WTC11 (cell line): ENCODE data around the gene GPR160. TPM values are rescaled to one million over a fixed set of nuclear protein-coding genes. Genes with fewer than 3 reads are reported as not detected.
A peak's percentile ranks its signal among the peaks of the same experiment; 100 is the strongest.

Experiments used
- ATAC-seq: fragments of 200-7000 bp; cut with Tn5 transposase; 2 replicates; pipeline ENCODE4 v1.10.0; 2021; ENCODE audit warnings: mild to moderate bottlenecking, moderate library complexity
- CTCF ChIA-PET: fragments of 300-600 bp; sonication (Branson Sonifier 250); formaldehyde crosslinking; loops from one replicate; lab custom pipeline; 2021; ENCODE audit warnings: antibody characterized with exemption; lab: Charles Lee
- POLR2A ChIA-PET: fragments of 350-600 bp; sonication (Branson Sonifier 250); formaldehyde crosslinking; loops from one replicate; lab custom pipeline; 2021; ENCODE audit warnings: antibody characterized with exemption; lab: Charles Lee
- DNase-seq: peaks from one replicate; pipeline ENCODE4 v3.0.0; 2021; ENCODE audit warnings: low spot score
- H3K27ac Mint-ChIP-seq: 2 replicates; pipeline ENCODE4 v1.8.0; 2021; ENCODE audit warnings: mixed read lengths
- H3K27me3 Mint-ChIP-seq: 2 replicates; pipeline ENCODE4 v1.8.0; 2021; ENCODE audit warnings: low read depth, mild to moderate bottlenecking, moderate library complexity, mixed read lengths
- H3K36me3 Mint-ChIP-seq: 2 replicates; pipeline ENCODE4 v1.8.0; 2021; ENCODE audit warnings: mixed read lengths
- H3K4me1 Mint-ChIP-seq: 2 replicates; pipeline ENCODE4 v1.8.0; 2022; ENCODE audit warnings: mixed read lengths
- H3K4me3 Mint-ChIP-seq: 2 replicates; pipeline ENCODE4 v1.8.0; 2021; ENCODE audit warnings: mild to moderate bottlenecking, moderate library complexity, mixed read lengths
- H3K9me3 Mint-ChIP-seq: 2 replicates; pipeline ENCODE4 v1.8.0; 2021; ENCODE audit warnings: mixed read lengths
- ATF3 ChIP-seq: sonication (generic); formaldehyde crosslinking; conservative IDR thresholded peaks from 2 replicates; pipeline ENCODE4 v1.8.1; 2022; ENCODE audit warnings: mild to moderate bottlenecking, missing genetic modification reagents
- CBFB ChIP-seq: sonication (generic); formaldehyde crosslinking; IDR thresholded peaks from 2 replicates; pipeline ENCODE4 v1.8.1; 2022; ENCODE audit warnings: mild to moderate bottlenecking, low read depth, missing genetic modification reagents
- CDX4 ChIP-seq: fragments of 250-450 bp; sonication (Bioruptor Pico); IDR thresholded peaks from 2 replicates; pipeline ENCODE4 v1.9.0; 2021; ENCODE audit warnings: moderate library complexity, mild to moderate bottlenecking, inconsistent platforms, borderline replicate concordance
- JUN ChIP-seq: sonication (generic); formaldehyde crosslinking; IDR thresholded peaks from 2 replicates; pipeline ENCODE4 v1.8.0; 2023; ENCODE audit warnings: mild to moderate bottlenecking, missing genetic modification reagents
- MXD4 ChIP-seq: fragments of 250-450 bp; sonication (Bioruptor Pico); IDR thresholded peaks from 2 replicates; pipeline ENCODE4 v1.8.0; 2021; ENCODE audit warnings: mild to moderate bottlenecking, moderate library complexity, borderline replicate concordance
- RELA ChIP-seq: sonication (generic); formaldehyde crosslinking; IDR thresholded peaks from 2 replicates; pipeline ENCODE4 v1.8.1; 2022; ENCODE audit warnings: missing genetic modification reagents, mild to moderate bottlenecking, borderline replicate concordance
- SMAD3 ChIP-seq: sonication (generic); formaldehyde crosslinking; IDR thresholded peaks from 2 replicates; pipeline ENCODE4 v1.8.0; 2022; ENCODE audit warnings: missing genetic modification reagents, mild to moderate bottlenecking, borderline replicate concordance
- SMAD4 ChIP-seq: sonication (generic); formaldehyde crosslinking; IDR thresholded peaks from 2 replicates; pipeline ENCODE4 v1.8.0; 2022; ENCODE audit warnings: mild to moderate bottlenecking, missing genetic modification reagents
- STAT6 ChIP-seq: sonication (generic); formaldehyde crosslinking; conservative IDR thresholded peaks from 2 replicates; pipeline ENCODE4 v1.8.1; 2023; ENCODE audit warnings: mild to moderate bottlenecking, low read depth, missing genetic modification reagents, moderate library complexity
- TEAD4 ChIP-seq: sonication (generic); formaldehyde crosslinking; IDR thresholded peaks from 2 replicates; pipeline ENCODE4 v1.8.0; 2022; ENCODE audit warnings: mild to moderate bottlenecking, missing genetic modification reagents
- ZBTB43 ChIP-seq: sonication (generic); formaldehyde crosslinking; IDR thresholded peaks from 2 replicates; pipeline ENCODE4 v1.8.1; 2023; ENCODE audit warnings: mild to moderate bottlenecking, missing genetic modification reagents
- ZNF121 ChIP-seq: sonication (generic); formaldehyde crosslinking; IDR thresholded peaks from 2 replicates; pipeline ENCODE4 v1.8.0; 2023; ENCODE audit warnings: missing genetic modification reagents
- ZNF512 ChIP-seq: sonication (generic); formaldehyde crosslinking; IDR thresholded peaks from 2 replicates; pipeline ENCODE4 v1.8.1; 2022; ENCODE audit warnings: missing genetic modification reagents, borderline replicate concordance
- total RNA-seq: library from RNA; stranded (reverse); gene quantifications from 3 replicates; pipeline ENCODE4 v1.2.3, GENCODE V29; 2021
- TF ChIP-seq, protein P1 (sequence below): sonication (generic); formaldehyde crosslinking; IDR thresholded peaks from 2 replicates; pipeline ENCODE4 v1.8.1; 2022; ENCODE audit warnings: mild to moderate bottlenecking, moderate library complexity, missing genetic modification reagents
- TF ChIP-seq, protein P2 (sequence below): sonication (generic); formaldehyde crosslinking; IDR thresholded peaks from 2 replicates; pipeline ENCODE4 v1.8.0; 2022; ENCODE audit warnings: mild to moderate bottlenecking, missing genetic modification reagents
- TF ChIP-seq, protein P3 (sequence below): sonication (generic); formaldehyde crosslinking; IDR thresholded peaks from 2 replicates; pipeline ENCODE4 v1.8.1; 2023; ENCODE audit warnings: mild to moderate bottlenecking, missing genetic modification reagents, moderate library complexity
- TF ChIP-seq, protein P4 (sequence below): sonication (generic); formaldehyde crosslinking; IDR thresholded peaks from 2 replicates; pipeline ENCODE4 v1.8.0; 2023; ENCODE audit warnings: mild to moderate bottlenecking, missing genetic modification reagents
- TF ChIP-seq, protein P5 (sequence below): fragments of 250-450 bp; sonication (Bioruptor Pico); IDR thresholded peaks from 2 replicates; pipeline ENCODE4 v1.8.0; 2021; ENCODE audit warnings: mild to moderate bottlenecking

GPR160 gene
- total RNA-seq, 1 experiment from 2014 or later, result 28.9 TPM

- Mint-ChIP-seq H3K4me3 (no peak overlapping the region), H3K4me1 (no peaks in the 10 kb centered on the region), H3K27ac (no peak overlapping the region), H3K27me3 (no peaks in the 10 kb centered on the region), H3K36me3 (no peaks in the 10 kb centered on the region), H3K9me3 (no peaks in the 10 kb centered on the region)
- ChIA-PET CTCF (interaction anchor here (0.5 to 2.0 kb wide), 9 partner anchors 13 to 469 kb away, joined by 3 to 9 read pairs (median 3); partner anchors contain the start of gene ACTRT3), POLR2A (no interaction called here)
- DNase-seq (no peak), ATAC-seq (peak; percentile 77)
- no peak for TF ChIP-seq SMAD3
- TF ChIP-seq STAT6 (CRISPR knock-in tag), result no peak
- TF ChIP-seq, protein P1, sequence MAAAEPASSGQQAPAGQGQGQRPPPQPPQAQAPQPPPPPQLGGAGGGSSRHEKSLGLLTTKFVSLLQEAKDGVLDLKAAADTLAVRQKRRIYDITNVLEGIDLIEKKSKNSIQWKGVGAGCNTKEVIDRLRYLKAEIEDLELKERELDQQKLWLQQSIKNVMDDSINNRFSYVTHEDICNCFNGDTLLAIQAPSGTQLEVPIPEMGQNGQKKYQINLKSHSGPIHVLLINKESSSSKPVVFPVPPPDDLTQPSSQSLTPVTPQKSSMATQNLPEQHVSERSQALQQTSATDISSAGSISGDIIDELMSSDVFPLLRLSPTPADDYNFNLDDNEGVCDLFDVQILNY (CRISPR knock-in tag), result no peak
- TF ChIP-seq MXD4, result no peak
- TF ChIP-seq ZNF512 (CRISPR knock-in tag), result no peak
- no peak for TF ChIP-seq ZNF121 (CRISPR knock-in tag)
- TF ChIP-seq CBFB, result no peak
- TF ChIP-seq, protein P2, sequence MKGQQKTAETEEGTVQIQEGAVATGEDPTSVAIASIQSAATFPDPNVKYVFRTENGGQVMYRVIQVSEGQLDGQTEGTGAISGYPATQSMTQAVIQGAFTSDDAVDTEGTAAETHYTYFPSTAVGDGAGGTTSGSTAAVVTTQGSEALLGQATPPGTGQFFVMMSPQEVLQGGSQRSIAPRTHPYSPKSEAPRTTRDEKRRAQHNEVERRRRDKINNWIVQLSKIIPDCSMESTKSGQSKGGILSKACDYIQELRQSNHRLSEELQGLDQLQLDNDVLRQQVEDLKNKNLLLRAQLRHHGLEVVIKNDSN (CRISPR knock-in tag), result no peak
- no peak for TF ChIP-seq ZBTB43 (CRISPR knock-in tag)
- no peak for TF ChIP-seq CDX4 (CRISPR knock-in tag)
- no peak for TF ChIP-seq ATF3 (CRISPR knock-in tag)
These were observed 16.7 kb upstream of the GPR160 start for GRCh38 chr3:170021083-170021482.

GRCh38 chr3:170022336-170022735 lies 15.5 kb upstream of the GPR160 start:
- Mint-ChIP-seq H3K36me3 (no peaks in the 10 kb centered on the region), H3K27me3 (no peaks in the 10 kb centered on the region), H3K4me3 (no peak overlapping the region), H3K9me3 (no peaks in the 10 kb centered on the region), H3K27ac (no peak overlapping the region), H3K4me1 (no peaks in the 10 kb centered on the region)
- ATAC-seq (no peak), DNase-seq (no peak)
- ChIA-PET POLR2A (no interaction called here), CTCF (interaction anchor here (1.2 kb wide), 1 partner anchor 83 kb away, joined by 3 read pairs; no protein-coding TSS in a partner anchor)
- TF ChIP-seq RELA (CRISPR knock-in tag), result no peak
- TF ChIP-seq TEAD4 (CRISPR knock-in tag), result no peak
- TF ChIP-seq, protein P2 (CRISPR knock-in tag), result no peak
- TF ChIP-seq, protein P3, sequence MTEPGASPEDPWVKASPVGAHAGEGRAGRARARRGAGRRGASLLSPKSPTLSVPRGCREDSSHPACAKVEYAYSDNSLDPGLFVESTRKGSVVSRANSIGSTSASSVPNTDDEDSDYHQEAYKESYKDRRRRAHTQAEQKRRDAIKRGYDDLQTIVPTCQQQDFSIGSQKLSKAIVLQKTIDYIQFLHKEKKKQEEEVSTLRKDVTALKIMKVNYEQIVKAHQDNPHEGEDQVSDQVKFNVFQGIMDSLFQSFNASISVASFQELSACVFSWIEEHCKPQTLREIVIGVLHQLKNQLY (CRISPR knock-in tag), result no peak
- TF ChIP-seq SMAD4 (CRISPR knock-in tag), result no peak
- TF ChIP-seq, protein P4, sequence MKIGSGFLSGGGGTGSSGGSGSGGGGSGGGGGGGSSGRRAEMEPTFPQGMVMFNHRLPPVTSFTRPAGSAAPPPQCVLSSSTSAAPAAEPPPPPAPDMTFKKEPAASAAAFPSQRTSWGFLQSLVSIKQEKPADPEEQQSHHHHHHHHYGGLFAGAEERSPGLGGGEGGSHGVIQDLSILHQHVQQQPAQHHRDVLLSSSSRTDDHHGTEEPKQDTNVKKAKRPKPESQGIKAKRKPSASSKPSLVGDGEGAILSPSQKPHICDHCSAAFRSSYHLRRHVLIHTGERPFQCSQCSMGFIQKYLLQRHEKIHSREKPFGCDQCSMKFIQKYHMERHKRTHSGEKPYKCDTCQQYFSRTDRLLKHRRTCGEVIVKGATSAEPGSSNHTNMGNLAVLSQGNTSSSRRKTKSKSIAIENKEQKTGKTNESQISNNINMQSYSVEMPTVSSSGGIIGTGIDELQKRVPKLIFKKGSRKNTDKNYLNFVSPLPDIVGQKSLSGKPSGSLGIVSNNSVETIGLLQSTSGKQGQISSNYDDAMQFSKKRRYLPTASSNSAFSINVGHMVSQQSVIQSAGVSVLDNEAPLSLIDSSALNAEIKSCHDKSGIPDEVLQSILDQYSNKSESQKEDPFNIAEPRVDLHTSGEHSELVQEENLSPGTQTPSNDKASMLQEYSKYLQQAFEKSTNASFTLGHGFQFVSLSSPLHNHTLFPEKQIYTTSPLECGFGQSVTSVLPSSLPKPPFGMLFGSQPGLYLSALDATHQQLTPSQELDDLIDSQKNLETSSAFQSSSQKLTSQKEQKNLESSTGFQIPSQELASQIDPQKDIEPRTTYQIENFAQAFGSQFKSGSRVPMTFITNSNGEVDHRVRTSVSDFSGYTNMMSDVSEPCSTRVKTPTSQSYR (CRISPR knock-in tag), result no peak
- TF ChIP-seq, protein P5, sequence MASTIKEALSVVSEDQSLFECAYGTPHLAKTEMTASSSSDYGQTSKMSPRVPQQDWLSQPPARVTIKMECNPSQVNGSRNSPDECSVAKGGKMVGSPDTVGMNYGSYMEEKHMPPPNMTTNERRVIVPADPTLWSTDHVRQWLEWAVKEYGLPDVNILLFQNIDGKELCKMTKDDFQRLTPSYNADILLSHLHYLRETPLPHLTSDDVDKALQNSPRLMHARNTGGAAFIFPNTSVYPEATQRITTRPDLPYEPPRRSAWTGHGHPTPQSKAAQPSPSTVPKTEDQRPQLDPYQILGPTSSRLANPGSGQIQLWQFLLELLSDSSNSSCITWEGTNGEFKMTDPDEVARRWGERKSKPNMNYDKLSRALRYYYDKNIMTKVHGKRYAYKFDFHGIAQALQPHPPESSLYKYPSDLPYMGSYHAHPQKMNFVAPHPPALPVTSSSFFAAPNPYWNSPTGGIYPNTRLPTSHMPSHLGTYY (CRISPR knock-in tag), result no peak
- TF ChIP-seq JUN (CRISPR knock-in tag), result no peak
